ENCODE data around the gene KRTAP1-5. TPM values are rescaled to one million over a fixed set of nuclear protein-coding genes. Genes with fewer than 3 reads are reported as not detected.

KRTAP1-5 gene
- total and polyA plus RNA-seq, 2 donors (not counting 3 experiments of a cell fraction or from before 2014, with no cell fraction given): not detected

DNA sequence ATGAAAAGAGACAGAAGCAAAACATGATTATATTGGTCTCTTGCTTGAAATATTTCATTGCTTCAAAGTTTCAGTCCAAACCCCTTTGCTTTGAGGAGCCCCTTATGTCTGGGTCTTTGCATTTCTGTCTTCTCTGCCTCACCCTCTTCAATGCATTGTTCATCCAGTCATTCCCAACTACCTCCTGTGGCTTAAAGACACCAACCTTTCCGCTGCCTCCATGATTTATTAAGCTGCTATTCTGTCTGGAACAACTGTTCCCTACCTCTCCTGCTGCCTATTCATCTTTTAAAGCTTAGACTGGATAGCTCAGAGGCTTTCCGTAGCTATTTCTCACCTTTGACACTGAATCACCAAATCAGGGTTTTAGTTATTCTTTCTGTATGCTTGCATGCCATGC is 29.6 kb downstream of the KRTAP1-5 start:
- BruUV-seq (replicated peaks): no TSS peak
- H3K9ac ChIP-seq (replicated peaks; ENCODE audit: extremely low read depth, insufficient read depth, low read length): no peak overlapping the region

DNA sequence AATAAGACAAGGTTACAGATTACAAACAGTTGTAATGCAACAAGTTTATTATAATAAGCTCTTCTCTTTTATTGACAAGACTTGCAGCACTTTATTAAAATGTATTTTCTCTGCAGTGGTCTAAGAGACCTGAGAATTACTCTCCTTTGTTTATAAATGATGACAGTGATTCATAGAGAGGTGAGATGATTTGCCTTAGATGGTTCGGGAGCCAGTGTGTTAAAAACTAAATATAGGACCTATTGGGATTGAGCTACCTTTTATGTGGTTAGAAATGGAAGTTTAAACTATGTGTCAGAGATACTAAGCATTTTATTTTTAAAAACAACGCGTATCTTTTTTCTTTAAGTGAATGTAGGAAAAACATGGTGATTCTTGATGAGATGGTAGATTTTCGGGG is 30.2 kb downstream of the KRTAP1-5 start:
- intact Hi-C loops (cut with micrococcal nuclease) (no loop called here), dilution Hi-C loops (cut with MboI; ENCODE audit: extremely low pct_ligation_motif_present, low sequenced_read_pairs) (no loop called here)
- Histone ChIP-seq H3K9me1 (replicated peaks; ENCODE audit: control insufficient read depth, extremely low read depth, insufficient read depth, low read length) (no peaks in the 10 kb centered on the region), H3K9ac (replicated peaks; ENCODE audit: extremely low read depth, insufficient read depth, low read length) (no peak overlapping the region), H2AFZ (ENCODE audit: low read depth, low read length) (no peak overlapping the region), H3K79me2 (ENCODE audit: control insufficient read depth, insufficient read depth, low read length) (no peaks in the 10 kb centered on the region), H3K27me3 (ENCODE audit: control insufficient read depth in 2 of 2, insufficient read depth in 2 of 2, low read length in 2 of 2) (peaks cover 2 to 3% of the 10 kb centered on the region in 2 experiments), H3K9me3 (replicated peaks; ENCODE audit: control insufficient read depth, insufficient read depth, low read length) (no peaks in the 10 kb centered on the region), H3K4me2 (ENCODE audit: insufficient read depth, low read length) (no peak overlapping the region), H4K20me1 (replicated peaks; ENCODE audit: control insufficient read depth, extremely low read depth, insufficient read depth, low read length) (no peaks in the 10 kb centered on the region), H3K4me3 (replicated peaks in 1 of 3; ENCODE audit: insufficient read depth in 1 of 3, low read depth in 1 of 3, low read length in 3 of 3) (no peak overlapping the region), H3K27ac (ENCODE audit: insufficient read depth, low read depth, low read length) (no peak overlapping the region), H3K36me3 (ENCODE audit: control insufficient read depth in 2 of 2, extremely low read depth in 1 of 2, insufficient read depth in 2 of 2, low read length in 2 of 2) (no peaks in the 10 kb centered on the region), H3K4me1 (ENCODE audit: control insufficient read depth, extremely low read depth, insufficient read depth, low read length) (no peaks in the 10 kb centered on the region)
- POLR2A ChIA-PET: no interaction called here
- CTCF ChIA-PET: no interaction called here
- BruUV-seq (replicated peaks): no TSS peak
- no peak for FAIRE-seq
- TF ChIP-seq POLR2A (IDR thresholded peaks at IDR 0.05; ENCODE audit: low read depth, low read length) (no peak), FOS (IDR thresholded peaks at IDR 0.05; ENCODE audit: borderline replicate concordance, insufficient read depth, low read length) (no peak), MAX (IDR thresholded peaks at IDR 0.05; ENCODE audit: insufficient read depth, insufficient read length) (no peak)
- no peak for DNase-seq (ENCODE audit: low read depth, low spot score)

More for the DNA sequence above, 29.6 kb downstream of the KRTAP1-5 start:
- Histone ChIP-seq H3K4me1 (ENCODE audit: control insufficient read depth, extremely low read depth, insufficient read depth, low read length) (no peaks in the 10 kb centered on the region), H2AFZ (ENCODE audit: low read depth, low read length) (no peak overlapping the region), H3K36me3 (ENCODE audit: control insufficient read depth in 2 of 2, extremely low read depth in 1 of 2, insufficient read depth in 2 of 2, low read length in 2 of 2) (no peaks in the 10 kb centered on the region), H3K27ac (ENCODE audit: insufficient read depth, low read depth, low read length) (no peak overlapping the region), H3K4me3 (replicated peaks in 1 of 3; ENCODE audit: insufficient read depth in 1 of 3, low read depth in 1 of 3, low read length in 3 of 3) (no peak overlapping the region), H3K27me3 (ENCODE audit: control insufficient read depth in 2 of 2, insufficient read depth in 2 of 2, low read length in 2 of 2) (peaks cover 2 to 3% of the 10 kb centered on the region in 2 experiments), H3K9me1 (replicated peaks; ENCODE audit: control insufficient read depth, extremely low read depth, insufficient read depth, low read length) (no peaks in the 10 kb centered on the region), H3K79me2 (ENCODE audit: control insufficient read depth, insufficient read depth, low read length) (no peaks in the 10 kb centered on the region), H3K4me2 (ENCODE audit: insufficient read depth, low read length) (no peak overlapping the region), H4K20me1 (replicated peaks; ENCODE audit: control insufficient read depth, extremely low read depth, insufficient read depth, low read length) (no peaks in the 10 kb centered on the region), H3K9me3 (replicated peaks; ENCODE audit: control insufficient read depth, insufficient read depth, low read length) (no peaks in the 10 kb centered on the region)
- dilution Hi-C loops (cut with MboI; ENCODE audit: extremely low pct_ligation_motif_present, low sequenced_read_pairs) (no loop called here), intact Hi-C loops (cut with micrococcal nuclease) (no loop called here)
- ChIA-PET POLR2A (no interaction called here), CTCF (no interaction called here)
- DNase-seq (ENCODE audit: low read depth, low spot score) (no peak), FAIRE-seq (no peak)
- no peak for TF ChIP-seq FOS (IDR thresholded peaks at IDR 0.05; ENCODE audit: borderline replicate concordance, insufficient read depth, low read length)
- no peak for TF ChIP-seq EZH2 (IDR thresholded peaks at IDR 0.05; ENCODE audit: borderline replicate concordance, low read depth, low read length, severe bottlenecking)
- no peak for TF ChIP-seq GATA2 (IDR thresholded peaks at IDR 0.05; ENCODE audit: insufficient read depth, insufficient read length, low read depth, low read length)
- TF ChIP-seq POLR2AphosphoS5 (IDR thresholded peaks at IDR 0.05; ENCODE audit: insufficient read depth, low read depth, low read length): no peak

Data from endothelial cell of umbilical vein (primary cell).